Uterus (tissue), 2 donors: Measurements from ENCODE around the gene CRLF1.

Experiments
- CTCF ChIP-seq, 4 experiments: fragments of 200-600 bp in 2 of 4; fragments of 450-650 bp in 2 of 4; sonication (generic) in 2 of 4; IDR thresholded peaks; one replicate each; pipeline ENCODE4 v1.5.1; 2016 to 2019; ENCODE audit warnings: antibody characterized with exemption in 4 of 4, mild to moderate bottlenecking in 2 of 4, moderate library complexity in 1 of 4
- POLR2A ChIP-seq, 2 donors: fragments of 450-650 bp; IDR thresholded peaks; one replicate each; pipeline ENCODE4 v1.6.1; 2016; ENCODE audit warnings: antibody characterized with exemption in 2 of 2, mild to moderate bottlenecking in 1 of 2, moderate library complexity in 1 of 2

GRCh38 chr19:18601875-18602274 lies 4.7 kb downstream of the CRLF1 start:
- TF ChIP-seq CTCF (IDR thresholded peaks at IDR 0.05), result no peak
- no peak for TF ChIP-seq POLR2A (IDR thresholded peaks at IDR 0.05)
